Measurements from ENCODE around the gene PCBP1.
"Not testable (repeated sequence)": the region's sequence is repeated elsewhere in the genome, so short reads cannot be mapped to it uniquely, and the experiment has no call there.

Gene PCBP1

DNA sequence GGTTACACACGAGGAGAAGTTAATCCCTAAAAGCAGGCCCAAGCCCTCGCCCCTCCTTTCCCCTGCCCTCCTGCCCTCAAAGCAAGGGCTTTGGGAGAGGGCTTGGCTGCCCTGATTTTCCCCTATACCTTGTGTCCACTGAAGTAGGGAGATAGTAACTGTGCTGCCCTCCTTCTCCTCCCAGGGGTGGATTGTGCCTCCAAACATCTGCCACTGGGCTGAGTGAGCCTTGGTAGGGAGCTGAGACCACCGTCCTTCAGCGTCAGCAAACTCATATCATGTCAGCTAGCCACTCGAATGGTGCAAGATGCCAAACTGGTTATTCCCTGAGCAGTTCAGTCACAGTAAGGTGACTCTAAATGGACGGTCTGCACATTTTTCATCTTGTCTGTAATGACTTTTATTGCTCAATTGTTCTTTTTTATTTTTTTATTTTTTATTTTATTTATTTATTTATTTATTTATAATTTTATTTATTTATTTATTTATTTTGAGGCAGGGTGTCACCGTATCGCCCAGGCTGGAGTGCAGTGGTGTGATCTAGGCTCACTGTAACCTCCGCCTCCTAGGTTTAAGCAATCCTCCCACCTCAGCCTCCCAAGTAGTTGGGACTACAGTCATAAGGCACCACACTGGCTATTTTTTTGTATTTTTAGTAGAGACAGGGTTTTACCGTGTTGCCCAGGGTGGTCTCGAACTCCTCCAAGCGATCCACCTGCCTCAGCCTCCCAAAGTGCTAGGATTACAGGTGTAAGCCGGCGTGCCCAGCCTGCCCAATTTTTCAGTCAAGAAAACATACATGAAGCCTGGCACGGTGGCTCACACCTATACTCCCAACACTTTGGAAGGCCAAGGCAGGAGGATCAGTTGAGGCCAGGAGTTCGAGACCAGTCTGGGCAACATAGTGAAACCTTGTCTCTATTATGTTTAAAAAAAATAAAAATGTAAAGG is 8.7 kb downstream of the PCBP1 start:
- DNase-seq (ENCODE audit: low read depth, low spot score) = no peak
- TF ChIP-seq, protein P1, sequence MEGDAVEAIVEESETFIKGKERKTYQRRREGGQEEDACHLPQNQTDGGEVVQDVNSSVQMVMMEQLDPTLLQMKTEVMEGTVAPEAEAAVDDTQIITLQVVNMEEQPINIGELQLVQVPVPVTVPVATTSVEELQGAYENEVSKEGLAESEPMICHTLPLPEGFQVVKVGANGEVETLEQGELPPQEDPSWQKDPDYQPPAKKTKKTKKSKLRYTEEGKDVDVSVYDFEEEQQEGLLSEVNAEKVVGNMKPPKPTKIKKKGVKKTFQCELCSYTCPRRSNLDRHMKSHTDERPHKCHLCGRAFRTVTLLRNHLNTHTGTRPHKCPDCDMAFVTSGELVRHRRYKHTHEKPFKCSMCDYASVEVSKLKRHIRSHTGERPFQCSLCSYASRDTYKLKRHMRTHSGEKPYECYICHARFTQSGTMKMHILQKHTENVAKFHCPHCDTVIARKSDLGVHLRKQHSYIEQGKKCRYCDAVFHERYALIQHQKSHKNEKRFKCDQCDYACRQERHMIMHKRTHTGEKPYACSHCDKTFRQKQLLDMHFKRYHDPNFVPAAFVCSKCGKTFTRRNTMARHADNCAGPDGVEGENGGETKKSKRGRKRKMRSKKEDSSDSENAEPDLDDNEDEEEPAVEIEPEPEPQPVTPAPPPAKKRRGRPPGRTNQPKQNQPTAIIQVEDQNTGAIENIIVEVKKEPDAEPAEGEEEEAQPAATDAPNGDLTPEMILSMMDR (IDR thresholded peaks at IDR 0.05; ENCODE audit: low read depth, low read length) = no peak
- no peak overlapping the region for H3K4me3 ChIP-seq (ENCODE audit: low read depth, low read length)
- in situ Hi-C loops (cut with HindIII; ENCODE audit: low sequenced_read_pairs) = no loop called here

DNA sequence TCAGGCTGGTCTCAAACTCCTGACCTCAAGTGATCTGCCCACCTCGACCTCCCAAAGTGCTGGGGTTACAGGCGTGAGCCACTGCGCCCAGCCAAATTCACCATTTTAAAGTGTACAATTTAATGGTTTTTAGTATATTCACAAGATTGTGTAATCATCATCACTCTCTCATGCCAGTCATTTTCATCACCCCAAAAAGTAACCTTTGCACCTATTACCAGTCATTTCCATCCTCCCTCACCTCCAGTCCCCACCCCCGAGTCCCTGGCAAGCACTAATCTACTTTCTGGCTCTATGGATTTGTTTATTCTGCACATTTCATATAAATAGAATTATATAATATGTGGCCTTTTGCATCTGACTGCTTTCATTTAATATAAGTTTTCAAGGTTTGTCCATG is 10.8 kb downstream of the PCBP1 start:
- H3K4me3 ChIP-seq (ENCODE audit: low read depth, low read length) = no peak overlapping the region
- no peak for DNase-seq (ENCODE audit: low read depth, low spot score)
- in situ Hi-C loops (cut with HindIII; ENCODE audit: low sequenced_read_pairs) = no loop called here
- TF ChIP-seq, protein P1 (IDR thresholded peaks at IDR 0.05; ENCODE audit: low read depth, low read length) = no peak

- H3K4me3 ChIP-seq (ENCODE audit: low read depth, low read length) = no peak overlapping the region
- TF ChIP-seq, protein P1 (IDR thresholded peaks at IDR 0.05; ENCODE audit: low read depth, low read length) = no peak
- in situ Hi-C loops (cut with HindIII; ENCODE audit: low sequenced_read_pairs) = no loop called here
- DNase-seq (ENCODE audit: low read depth, low spot score) = no peak
These were observed 12.0 kb downstream of the PCBP1 start for GRCh38 chr2:70099270-70099669.

GRCh38 chr2:70101174-70101573 is 13.9 kb downstream of the PCBP1 start:
- H3K4me3 ChIP-seq (ENCODE audit: low read depth, low read length) = no peak overlapping the region
- no peak for DNase-seq (ENCODE audit: low read depth, low spot score)
- TF ChIP-seq, protein P1 (IDR thresholded peaks at IDR 0.05; ENCODE audit: low read depth, low read length) = no peak
- in situ Hi-C loops (cut with HindIII; ENCODE audit: low sequenced_read_pairs) = no loop called here

DNA sequence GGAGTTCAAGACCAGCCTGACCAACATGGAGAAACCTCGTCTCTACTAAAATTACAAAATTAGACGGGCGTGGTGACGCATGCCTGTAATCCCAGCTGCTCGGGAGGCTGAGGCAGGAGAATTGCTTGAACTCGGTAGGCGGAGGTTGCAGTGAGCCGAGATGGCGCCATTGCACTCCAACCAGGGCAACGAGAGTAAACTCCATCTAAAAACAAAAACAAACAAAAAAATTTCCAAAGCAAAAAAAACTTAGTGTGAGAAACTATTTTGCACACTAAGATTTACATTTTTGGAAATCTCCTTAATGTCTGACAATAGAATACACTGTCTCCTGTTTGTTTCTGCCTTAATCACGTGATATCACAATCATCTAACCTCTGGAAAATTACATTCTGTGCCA is 14.4 kb downstream of the PCBP1 start:
- DNase-seq (ENCODE audit: low read depth, low spot score); in situ Hi-C loops (cut with HindIII; ENCODE audit: low sequenced_read_pairs); H3K4me3 ChIP-seq (ENCODE audit: low read depth, low read length): not testable (repeated sequence)

- in situ Hi-C loops (cut with HindIII; ENCODE audit: low sequenced_read_pairs); DNase-seq (ENCODE audit: low read depth, low spot score); H3K4me3 ChIP-seq (ENCODE audit: low read depth, low read length): not testable (repeated sequence)
These were observed 15.1 kb downstream of the PCBP1 start for GRCh38 chr2:70102323-70102905.

GRCh38 chr2:70103531-70104061 is 16.3 kb downstream of the PCBP1 start:
- no peak for DNase-seq (ENCODE audit: low read depth, low spot score)

More at GRCh38 chr2:70103531-70104061, 16.3 kb downstream of the PCBP1 start:
- TF ChIP-seq, protein P1 (IDR thresholded peaks at IDR 0.05; ENCODE audit: low read depth, low read length) = no peak
- H3K4me3 ChIP-seq (ENCODE audit: low read depth, low read length) = no peak overlapping the region
- in situ Hi-C loops (cut with HindIII; ENCODE audit: low sequenced_read_pairs) = no loop called here

Measured in astrocyte of the spinal cord (primary cell).